Lower leg skin (tissue), 4 donors: ENCODE data around the gene GABARAP. TPM values are rescaled to one million over a fixed set of nuclear protein-coding genes. Genes with fewer than 3 reads are reported as not detected.

Experiments
- DNase-seq, 2 donors: peaks; one replicate each; pipeline ENCODE4 v3.0.0-alpha.2; 2019; ENCODE audit warnings: low spot score in 2 of 2
- H3K4me3 ChIP-seq: fragments of 200-600 bp; sonication (generic); 2 replicates; pipeline ENCODE4 v1.5.1; 2017; ENCODE audit warnings: mild to moderate bottlenecking, low read depth; ENCODE audit not compliant: poor library complexity, severe bottlenecking
- POLR2A ChIP-seq, 2 donors: fragments of 450-650 bp; IDR thresholded peaks; one replicate each; pipeline ENCODE4 v1.6.1; 2016 to 2017; ENCODE audit warnings: antibody characterized with exemption in 2 of 2, mild to moderate bottlenecking in 1 of 2, moderate library complexity in 1 of 2
- WGBS, 2 donors: methylation state at CpG; one replicate each; pipeline ENCODE4 v1.1.5; 2018; 5-methylcytosine and 5-hydroxymethylcytosine counted together
- intact Hi-C: fragments of 100-400 bp; cut with DNase I; formaldehyde crosslinking; loops from one replicate; pipeline ENCODE4 v1.15.0; 2023; ENCODE audit warnings: low total_unique reads
- total RNA-seq, 4 donors: library from RNA; depleted of rRNA; stranded (reverse); fragments of >200 nt; gene quantifications; one replicate each; pipeline ENCODE4 v1.1.0, GENCODE V29; 2016
- TF ChIP-seq, protein P1 (sequence below), 3 donors: fragments of 450-650 bp; IDR thresholded peaks; one replicate each; pipeline ENCODE4 v1.5.1; 2016; ENCODE audit warnings: antibody characterized with exemption in 3 of 3, mild to moderate bottlenecking in 3 of 3, moderate library complexity in 2 of 3

GABARAP gene
- total RNA-seq, 4 donors from 2014 or later: 253 to 667 (median 538) TPM

DNA sequence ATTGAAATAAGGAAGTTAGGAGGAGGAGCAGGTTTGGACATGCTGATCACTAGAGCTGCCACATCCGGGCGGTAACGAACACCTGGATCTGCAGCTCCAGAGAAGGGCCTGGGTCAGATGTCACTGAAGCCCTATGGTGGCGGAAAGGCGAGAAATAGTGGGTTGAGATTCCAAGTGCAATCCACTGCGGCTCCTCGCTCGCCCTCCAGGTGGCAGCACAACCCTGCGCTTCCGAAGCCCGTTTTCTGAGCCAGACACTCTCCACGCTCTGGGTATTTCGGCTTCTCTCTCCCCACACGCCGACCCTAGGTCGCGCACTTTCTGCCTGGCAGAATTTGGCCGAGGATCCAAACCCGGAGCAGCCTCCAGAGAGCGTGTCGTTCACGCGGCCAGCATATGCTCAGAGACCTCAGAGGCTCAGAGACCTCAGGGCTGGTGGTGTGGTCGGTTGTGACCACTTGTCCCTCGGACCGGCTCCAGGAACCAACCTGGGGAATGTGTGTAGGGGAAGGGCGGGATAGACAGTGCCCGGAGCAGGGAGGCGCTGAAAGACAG, 38.3 kb upstream of the GABARAP start:
- peak; percentile 69 to 96 for DNase-seq
- WGBS, 2 donors: 0 to 1% methylated on average over 29 of the region's 29 CpGs
- TF ChIP-seq, protein P1, sequence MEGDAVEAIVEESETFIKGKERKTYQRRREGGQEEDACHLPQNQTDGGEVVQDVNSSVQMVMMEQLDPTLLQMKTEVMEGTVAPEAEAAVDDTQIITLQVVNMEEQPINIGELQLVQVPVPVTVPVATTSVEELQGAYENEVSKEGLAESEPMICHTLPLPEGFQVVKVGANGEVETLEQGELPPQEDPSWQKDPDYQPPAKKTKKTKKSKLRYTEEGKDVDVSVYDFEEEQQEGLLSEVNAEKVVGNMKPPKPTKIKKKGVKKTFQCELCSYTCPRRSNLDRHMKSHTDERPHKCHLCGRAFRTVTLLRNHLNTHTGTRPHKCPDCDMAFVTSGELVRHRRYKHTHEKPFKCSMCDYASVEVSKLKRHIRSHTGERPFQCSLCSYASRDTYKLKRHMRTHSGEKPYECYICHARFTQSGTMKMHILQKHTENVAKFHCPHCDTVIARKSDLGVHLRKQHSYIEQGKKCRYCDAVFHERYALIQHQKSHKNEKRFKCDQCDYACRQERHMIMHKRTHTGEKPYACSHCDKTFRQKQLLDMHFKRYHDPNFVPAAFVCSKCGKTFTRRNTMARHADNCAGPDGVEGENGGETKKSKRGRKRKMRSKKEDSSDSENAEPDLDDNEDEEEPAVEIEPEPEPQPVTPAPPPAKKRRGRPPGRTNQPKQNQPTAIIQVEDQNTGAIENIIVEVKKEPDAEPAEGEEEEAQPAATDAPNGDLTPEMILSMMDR (IDR thresholded peaks at IDR 0.05): peak in 1 of 3 donors; percentile 98
- TF ChIP-seq POLR2A (IDR thresholded peaks at IDR 0.05): no peak
- peak overlapping the region; percentile 6 for H3K4me3 ChIP-seq
- intact Hi-C loops: loop anchor here (2.0 kb wide), 1 partner anchor 62 kb away; no protein-coding TSS in a partner anchor

DNA sequence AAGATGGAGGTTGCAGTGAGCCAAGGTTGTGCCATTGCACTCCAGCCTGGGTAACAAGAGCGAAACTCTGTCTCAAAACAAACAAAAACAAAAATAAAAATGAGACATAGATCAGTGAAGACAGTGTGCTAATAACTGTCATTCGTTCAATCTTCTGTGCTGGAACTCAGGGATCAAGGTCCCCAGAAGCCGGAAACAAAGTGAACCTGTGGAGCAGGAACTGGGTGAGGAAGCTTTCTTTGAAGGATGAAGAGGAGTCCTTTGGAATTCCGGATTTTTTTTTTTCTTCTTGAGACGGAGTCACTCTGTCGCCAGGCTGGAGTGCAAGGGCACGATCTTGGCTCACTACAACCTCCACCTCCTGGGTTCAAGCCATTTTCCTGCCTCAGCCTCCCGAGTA, 37.2 kb upstream of the GABARAP start:
- intact Hi-C loops: no loop called here
- WGBS, 2 donors: 78 to 81% methylated on average over 8 of the region's 8 CpGs
- no peak overlapping the region for H3K4me3 ChIP-seq
- TF ChIP-seq, protein P1 (IDR thresholded peaks at IDR 0.05): no peak
- no peak for TF ChIP-seq POLR2A (IDR thresholded peaks at IDR 0.05)
- no peak for DNase-seq

- 64 to 70% methylated on average over 1 of the region's 1 CpG for WGBS, 2 donors
- TF ChIP-seq, protein P1 (IDR thresholded peaks at IDR 0.05): no peak
- TF ChIP-seq POLR2A (IDR thresholded peaks at IDR 0.05): no peak
- intact Hi-C loops: no loop called here
Observed at GRCh38 chr17:7266784-7267183, 24.5 kb upstream of the GABARAP start.

DNA sequence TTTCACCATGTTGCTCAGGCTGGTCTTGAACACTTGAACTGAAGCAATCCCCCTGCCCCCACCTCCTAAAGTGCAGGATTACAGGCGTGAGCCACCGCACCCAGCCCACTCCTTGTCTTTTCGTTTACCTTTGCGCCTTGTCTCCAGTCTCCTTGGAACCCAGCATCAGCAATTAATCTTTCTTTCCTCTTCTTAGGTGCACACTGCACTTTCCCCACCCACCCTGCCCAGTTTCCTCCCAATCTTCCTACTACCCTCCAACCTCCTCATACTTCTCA, 21.5 kb upstream of the GABARAP start:
- H3K4me3 ChIP-seq: no peak overlapping the region
- intact Hi-C loops: no loop called here
- TF ChIP-seq, protein P1 (IDR thresholded peaks at IDR 0.05): no peak
- TF ChIP-seq POLR2A (IDR thresholded peaks at IDR 0.05): no peak
- 48 to 54% methylated on average over 4 of the region's 4 CpGs for WGBS, 2 donors
- no peak for DNase-seq

More at GRCh38 chr17:7266784-7267183, 24.5 kb upstream of the GABARAP start:
- no peak overlapping the region for H3K4me3 ChIP-seq
- DNase-seq: no peak

DNA sequence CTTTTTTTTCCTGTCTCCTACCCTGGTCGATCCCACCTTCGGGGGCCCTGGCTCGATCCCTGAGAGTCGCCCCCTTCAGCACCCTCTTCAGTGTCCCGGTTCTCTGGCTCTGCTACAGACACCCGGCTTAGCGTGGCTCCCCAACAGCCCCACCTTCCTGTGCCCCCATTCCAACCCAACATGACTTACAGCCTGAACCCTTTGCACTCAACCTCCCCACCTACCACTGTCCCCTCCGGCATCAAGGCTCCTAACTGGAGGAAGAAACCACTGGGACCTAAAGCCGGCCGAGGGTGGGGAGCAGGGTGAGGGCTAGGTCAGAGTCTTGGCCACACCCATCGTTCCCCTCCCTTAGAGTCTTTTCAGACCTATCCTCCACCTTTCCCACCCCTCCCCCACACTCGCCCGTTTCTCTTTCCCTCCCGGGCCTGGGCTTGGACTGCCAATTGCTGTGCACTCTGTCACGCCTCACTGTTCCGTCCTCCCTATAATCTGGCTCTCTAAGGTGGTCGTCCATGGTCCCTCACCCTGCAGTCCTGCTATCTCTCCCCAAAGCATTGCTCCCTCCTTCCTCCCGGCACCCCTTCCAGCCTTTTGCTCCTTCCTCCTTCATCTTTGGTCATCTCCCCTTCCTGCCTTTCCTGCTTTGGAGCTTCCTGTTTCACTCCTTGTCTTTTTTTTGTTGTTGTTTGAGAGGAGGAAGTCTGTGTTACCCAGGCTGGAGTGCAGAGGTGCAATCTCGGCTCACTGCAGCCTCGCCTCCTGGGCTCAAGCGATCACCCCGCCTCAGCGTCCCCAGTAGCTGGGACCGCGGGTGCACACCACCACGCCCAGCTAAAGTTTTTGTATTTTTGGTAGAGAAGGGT, 20.9 kb upstream of the GABARAP start:
- H3K4me3 ChIP-seq: no peak overlapping the region
- DNase-seq: no peak
- WGBS, 2 donors: 11 to 13% methylated on average over 26 of the region's 26 CpGs
- TF ChIP-seq POLR2A (IDR thresholded peaks at IDR 0.05): no peak
- TF ChIP-seq, protein P1 (IDR thresholded peaks at IDR 0.05): no peak
- intact Hi-C loops: no loop called here
